Osteocyte (in vitro differentiated cells): ENCODE measurements around the gene DEK. TPM values are rescaled to one million over a fixed set of nuclear protein-coding genes. Genes with fewer than 3 reads are reported as not detected.

Source experiments
- DNase-seq: peaks from one replicate; pipeline ENCODE4 v3.0.0; 2021; ENCODE audit warnings: mixed read lengths; ENCODE audit not compliant: unreplicated experiment; ENCODE audit errors: extremely low spot score
- H3K27ac Mint-ChIP-seq: one replicate; pipeline ENCODE4 v1.8.0; 2021; ENCODE audit warnings: mild to moderate bottlenecking, mixed read lengths; ENCODE audit not compliant: unreplicated experiment
- H3K27me3 Mint-ChIP-seq: one replicate; pipeline ENCODE4 v1.8.0; 2021; ENCODE audit warnings: mixed read lengths; ENCODE audit not compliant: unreplicated experiment
- H3K36me3 Mint-ChIP-seq: one replicate; pipeline ENCODE4 v1.8.0; 2021; ENCODE audit warnings: mixed read lengths; ENCODE audit not compliant: unreplicated experiment
- H3K4me1 Mint-ChIP-seq: one replicate; pipeline ENCODE4 v1.8.0; 2021; ENCODE audit warnings: mixed read lengths; ENCODE audit not compliant: unreplicated experiment
- H3K4me3 Mint-ChIP-seq: one replicate; pipeline ENCODE4 v1.8.0; 2021; ENCODE audit warnings: mild to moderate bottlenecking, moderate library complexity, mixed read lengths; ENCODE audit not compliant: unreplicated experiment
- H3K9me3 Mint-ChIP-seq: one replicate; pipeline ENCODE4 v1.8.0; 2021; ENCODE audit warnings: mixed read lengths; ENCODE audit not compliant: unreplicated experiment
- CTCF ChIP-seq: fragments of 200-600 bp; sonication (generic); IDR thresholded peaks from 2 replicates; pipeline ENCODE4 v1.5.0; 2021; ENCODE audit warnings: antibody characterized with exemption, mild to moderate bottlenecking, moderate library complexity
- total RNA-seq: library from RNA; stranded (reverse); gene quantifications from 2 replicates; pipeline ENCODE4 v1.2.1, GENCODE V29; 2021

The DEK gene
- total RNA-seq, 1 donor from 2014 or later: 62.1 TPM

DNA sequence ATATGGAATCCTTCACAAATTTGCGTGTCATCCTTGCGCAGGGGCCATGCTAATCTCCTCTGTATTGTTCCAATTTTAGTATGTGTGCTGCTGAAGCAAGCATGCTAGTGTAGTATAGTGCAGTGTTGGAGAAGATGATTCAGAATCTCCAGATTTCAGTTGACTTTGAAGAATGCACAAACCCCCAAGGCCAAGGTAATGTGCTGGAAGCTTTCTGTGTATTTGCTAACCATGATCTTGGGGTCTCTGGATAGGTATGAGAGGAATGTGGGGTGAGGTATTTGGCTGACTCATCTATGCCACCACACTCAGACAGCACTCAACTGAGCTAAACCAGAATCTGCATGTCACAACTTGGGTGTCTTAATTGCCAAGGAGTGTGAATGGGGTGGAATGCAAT is 42.6 kb upstream of the DEK start:
- H3K4me3 Mint-ChIP-seq: no peak overlapping the region

DNA sequence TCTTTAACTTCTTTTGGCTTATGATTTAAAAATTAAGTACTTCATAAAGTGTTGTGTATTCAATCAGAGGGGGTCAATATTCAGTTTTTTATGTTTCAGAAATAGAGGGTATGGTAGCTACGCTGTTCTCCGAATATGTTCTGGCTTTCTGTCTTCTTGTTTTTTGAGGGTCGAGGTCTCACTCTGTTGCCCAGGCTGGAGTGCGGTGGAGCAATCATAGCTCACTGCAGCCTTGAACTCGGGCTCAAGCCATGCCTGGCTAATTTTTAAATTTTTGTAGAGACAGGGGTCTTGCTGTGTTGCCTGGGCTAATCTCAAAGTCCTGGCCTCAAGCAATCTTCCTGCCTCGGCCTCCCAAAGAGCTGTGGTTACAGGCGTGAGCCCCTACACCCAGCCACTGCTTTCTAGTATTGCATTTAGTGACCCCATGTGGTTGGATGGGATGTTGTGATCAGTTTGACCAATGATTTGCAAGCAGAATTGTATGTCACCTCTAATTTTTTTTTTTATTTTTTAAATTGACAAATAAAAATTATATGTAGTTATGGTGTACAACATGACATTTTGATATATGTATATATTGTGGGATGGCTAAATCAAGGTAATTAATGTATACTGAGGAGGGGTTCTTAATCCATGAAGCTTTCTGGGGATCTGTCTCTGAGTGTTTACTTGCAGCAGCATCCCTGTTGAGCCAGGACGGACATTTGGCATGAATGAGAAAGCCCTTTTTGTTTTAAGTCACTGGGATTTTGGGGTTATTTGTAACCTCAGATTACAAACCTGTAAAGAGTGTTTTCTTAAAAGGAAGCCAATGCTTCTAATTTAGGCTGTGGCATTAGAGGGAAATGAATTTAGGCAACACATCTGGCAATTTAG is 38.5 kb upstream of the DEK start:
- TF ChIP-seq CTCF: peak; percentile 39
- Mint-ChIP-seq H3K4me3 (no peak overlapping the region), H3K4me1 (peaks cover 13% of the 10 kb centered on the region), H3K9me3 (no peaks in the 10 kb centered on the region), H3K36me3 (no peaks in the 10 kb centered on the region), H3K27ac (no peak overlapping the region), H3K27me3 (no peaks in the 10 kb centered on the region)
- DNase-seq: peak; percentile 30

More for the DNA sequence above, 42.6 kb upstream of the DEK start:
- no peak for DNase-seq
- no peak for TF ChIP-seq CTCF
- Mint-ChIP-seq H3K4me1 (peaks cover 22% of the 10 kb centered on the region), H3K9me3 (peaks cover 8% of the 10 kb centered on the region), H3K27me3 (no peaks in the 10 kb centered on the region), H3K36me3 (no peaks in the 10 kb centered on the region), H3K27ac (no peak overlapping the region)

DNA sequence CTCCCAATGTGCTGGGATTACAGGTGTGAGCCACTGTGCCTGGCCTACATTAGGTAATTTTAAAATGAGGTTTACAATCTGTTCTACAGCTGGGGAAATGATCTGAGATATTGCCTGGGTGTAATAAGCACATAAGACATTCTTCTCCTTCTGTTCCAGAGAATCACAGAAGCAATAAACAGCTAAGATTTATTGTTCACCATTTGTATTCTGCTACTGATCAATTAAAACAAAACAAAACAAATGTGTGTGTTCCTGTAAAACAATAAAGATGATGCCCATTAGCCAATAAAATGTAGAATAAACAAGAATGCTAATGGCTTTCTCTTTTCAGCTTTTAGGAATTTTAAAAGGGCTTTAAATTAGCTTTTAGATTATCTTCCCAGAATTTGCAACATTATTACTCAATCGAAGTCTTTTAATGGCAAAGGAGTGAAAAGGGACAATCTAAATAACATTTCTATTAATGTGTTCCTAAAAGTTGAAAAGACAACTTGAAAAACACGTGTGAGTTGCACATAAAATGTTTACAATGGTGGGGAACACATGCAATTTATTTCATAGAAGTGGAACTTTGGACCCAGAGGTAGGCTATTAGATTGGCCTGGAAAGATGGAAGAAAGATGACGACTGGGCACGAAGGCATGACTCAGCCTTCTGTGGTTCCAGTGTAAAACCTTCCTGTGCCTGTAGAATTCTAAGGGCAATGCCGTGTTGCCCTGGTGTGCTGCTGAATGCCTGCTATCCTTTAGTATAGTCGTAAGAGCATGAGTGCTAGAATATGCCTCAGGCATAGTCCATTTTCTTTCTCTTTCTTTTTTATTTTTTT is 29.0 kb upstream of the DEK start:
- no peaks in the 10 kb centered on the region for H3K27me3 Mint-ChIP-seq
- no peak for TF ChIP-seq CTCF
- no peak overlapping the region for H3K4me3 Mint-ChIP-seq
- H3K36me3 Mint-ChIP-seq: no peaks in the 10 kb centered on the region
- no peaks in the 10 kb centered on the region for H3K9me3 Mint-ChIP-seq
- no peaks in the 10 kb centered on the region for H3K4me1 Mint-ChIP-seq
- no peak for DNase-seq
- no peak overlapping the region for H3K27ac Mint-ChIP-seq

GRCh38 chr6:18289283-18289682 is 25.0 kb upstream of the DEK start:
- TF ChIP-seq CTCF: no peak
- no peak overlapping the region for H3K4me3 Mint-ChIP-seq
- no peaks in the 10 kb centered on the region for H3K9me3 Mint-ChIP-seq
- H3K36me3 Mint-ChIP-seq: no peaks in the 10 kb centered on the region
- DNase-seq: no peak
- no peaks in the 10 kb centered on the region for H3K4me1 Mint-ChIP-seq
- no peaks in the 10 kb centered on the region for H3K27me3 Mint-ChIP-seq
- no peak overlapping the region for H3K27ac Mint-ChIP-seq

GRCh38 chr6:18284261-18284660 is 19.9 kb upstream of the DEK start:
- Mint-ChIP-seq H3K4me3 (no peak overlapping the region), H3K36me3 (no peaks in the 10 kb centered on the region), H3K27me3 (peaks cover 7% of the 10 kb centered on the region), H3K27ac (no peak overlapping the region), H3K4me1 (peaks cover 16% of the 10 kb centered on the region), H3K9me3 (no peaks in the 10 kb centered on the region)
- no peak for DNase-seq
- TF ChIP-seq CTCF: no peak
